T-cell (primary cell): ENCODE results near the gene DSE. TPM values are rescaled to one million over a fixed set of nuclear protein-coding genes. Genes with fewer than 3 reads are reported as not detected.

ENCODE experiments used
- ATAC-seq, 4 experiments: fragments of 200-7000 bp in 3 of 4; fragments of 150-1000 bp in 1 of 4; cut with Tn5 transposase; replicated peaks in 1 of 4; 1 replicate in 3 of 4; 2 replicates in 1 of 4; pipeline ENCODE4 v1.10.0; 2021; ENCODE audit warnings: moderate library complexity in 3 of 4, mild to moderate bottlenecking in 2 of 4, moderate number of reproducible peaks in 1 of 4
- CTCF ChIA-PET, 2 donors: fragments of 300-600 bp; sonication (Branson Sonifier 250); formaldehyde crosslinking; loops; one replicate each; lab custom pipeline; 2022; ENCODE audit warnings: antibody characterized with exemption in 2 of 2; lab: Charles Lee
- POLR2A ChIA-PET, 2 donors: fragments of 300-600 bp; sonication (Branson Sonifier 250); formaldehyde crosslinking; loops; one replicate each; lab custom pipeline; 2022; ENCODE audit warnings: antibody characterized with exemption in 2 of 2; lab: Charles Lee
- DNase-seq, 35 experiments: peaks; one replicate each; pipeline versions ENCODE4 v3.0.0 to v3.0.0-alpha.2; 2013 to 2023
- H3K27ac ChIP-seq: one replicate; pipeline ENCODE4 v1.5.1; 2013; ENCODE audit warnings: low read length
- H3K27me3 ChIP-seq, 2 experiments: replicated peaks in 1 of 2; 1 replicate in 1 of 2; 2 replicates in 1 of 2; pipeline versions ENCODE4 v1.6.1 to v1.7.0; 2013; ENCODE audit warnings: low read length in 1 of 2, mixed read lengths in 1 of 2; ENCODE audit not compliant: control insufficient read depth in 2 of 2, insufficient read depth in 2 of 2; ENCODE audit errors: extremely low read depth in 1 of 2
- H3K36me3 ChIP-seq, 2 donors: 1 replicate in 1 of 2; 2 replicates in 1 of 2; pipeline versions ENCODE4 v1.6.1 to v1.7.0; 2013; ENCODE audit warnings: low read length in 1 of 2; ENCODE audit not compliant: control insufficient read depth in 2 of 2, insufficient read depth in 1 of 2; ENCODE audit errors: extremely low read depth in 1 of 2
- H3K4me1 ChIP-seq, 2 experiments: 1 replicate in 1 of 2; 2 replicates in 1 of 2; pipeline versions ENCODE4 v1.6.1 to v1.7.0; 2013; ENCODE audit warnings: low read length in 2 of 2, mixed read lengths in 1 of 2; ENCODE audit not compliant: insufficient read depth in 2 of 2, control insufficient read depth in 1 of 2; ENCODE audit errors: extremely low read depth in 1 of 2
- H3K4me3 ChIP-seq, 2 donors: 1 replicate in 1 of 2; 2 replicates in 1 of 2; pipeline versions ENCODE4 v1.5.1 to v1.7.0; 2013; ENCODE audit warnings: mild to moderate bottlenecking in 2 of 2, low read length in 1 of 2, moderate library complexity in 1 of 2; ENCODE audit not compliant: control insufficient read depth in 1 of 2; ENCODE audit errors: extremely low read depth in 1 of 2
- H3K9me3 ChIP-seq: 2 replicates; pipeline ENCODE4 v1.7.0; 2013
- H3K27ac Mint-ChIP-seq, 2 donors: one replicate each; pipeline ENCODE4 v1.8.0; 2020 to 2021; ENCODE audit warnings: mild to moderate bottlenecking in 2 of 2, mixed read lengths in 2 of 2
- H3K27me3 Mint-ChIP-seq, 2 donors: one replicate each; pipeline ENCODE4 v1.8.0; 2021 to 2022; ENCODE audit warnings: mixed read lengths in 2 of 2
- H3K36me3 Mint-ChIP-seq: one replicate; pipeline ENCODE4 v1.8.0; 2021; ENCODE audit warnings: mixed read lengths
- H3K4me1 Mint-ChIP-seq, 3 donors: one replicate each; pipeline ENCODE4 v1.8.0; 2020 to 2022; ENCODE audit warnings: mixed read lengths in 3 of 3, mild to moderate bottlenecking in 1 of 3
- H3K4me3 Mint-ChIP-seq, 3 donors: one replicate each; pipeline ENCODE4 v1.8.0; 2020 to 2022; ENCODE audit warnings: mild to moderate bottlenecking in 3 of 3, mixed read lengths in 3 of 3, moderate library complexity in 3 of 3
- H3K9me3 Mint-ChIP-seq, 3 donors: one replicate each; pipeline ENCODE4 v1.8.0; 2020 to 2022; ENCODE audit warnings: mixed read lengths in 3 of 3
- WGBS: methylation state at CpG from one replicate; pipeline ENCODE4 v1.1.5; 2013; ENCODE audit warnings: missing lambda C conversion rate; ENCODE audit not compliant: insufficient coverage; 5-methylcytosine and 5-hydroxymethylcytosine counted together
- total RNA-seq, 35 experiments: library from RNA in 6 of 35; stranded (reverse) in 6 of 35; fragments of 120-200 nt in 1 of 35; gene quantifications; one replicate each; pipeline versions ENCODE4 v1.2.1 to v1.2.4 and lab custom pipeline; 2013 to 2026

The DSE gene
- total RNA-seq, 5 donors from 2014 or later (not counting 1 experiment from before 2014, with no cell fraction given), result 5.9 to 9.3 (median 7.4) TPM

DNA sequence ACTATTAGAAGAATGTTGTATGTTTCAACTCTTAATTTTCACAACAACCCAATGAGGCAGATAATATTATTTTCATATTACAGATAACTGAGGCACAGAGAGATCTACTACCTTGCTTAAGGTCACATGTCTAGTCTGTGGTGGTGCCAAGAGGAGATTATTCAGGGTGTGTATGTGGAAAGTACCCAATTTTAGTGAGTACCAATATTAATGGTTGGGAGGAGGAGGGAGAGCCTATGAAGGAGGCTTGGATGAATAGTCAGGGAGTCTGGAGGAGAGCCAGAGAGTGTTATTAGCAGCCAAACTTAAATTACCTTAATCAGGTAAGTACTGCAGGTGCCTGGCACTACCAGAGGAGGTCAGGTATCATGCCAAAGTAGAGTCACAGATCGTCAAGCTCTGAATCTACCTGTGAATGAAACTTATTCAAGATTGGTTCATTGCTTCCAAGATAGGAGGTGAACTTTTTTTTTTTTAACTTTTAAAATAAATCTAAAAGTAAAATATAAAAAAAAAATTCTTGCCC lies 79.5 kb downstream of the DSE start:
- Histone ChIP-seq H3K4me1 (no peaks in the 10 kb centered on the region), H3K27ac (no peak overlapping the region), H3K36me3 (no peaks in the 10 kb centered on the region), H3K4me3 (no peak overlapping the region), H3K27me3 (peaks cover 0 to 3% of the 10 kb centered on the region in 2 experiments), H3K9me3 (no peaks in the 10 kb centered on the region)
- Mint-ChIP-seq H3K4me3 (no peak overlapping the region), H3K27ac (no peak overlapping the region), H3K27me3 (peaks cover 4 to 10% of the 10 kb centered on the region in 2 donors), H3K36me3 (no peaks in the 10 kb centered on the region), H3K4me1 (peaks cover 3 to 9% (median 7%) of the 10 kb centered on the region in 3 donors), H3K9me3 (no peaks in the 10 kb centered on the region)
- WGBS, result no CpG with 5 or more reads among the region's 1 CpG
- DNase-seq (no peak), ATAC-seq (no peak)
- ChIA-PET CTCF (no interaction called here), POLR2A (no interaction called here)

GRCh38 chr6:116450769-116451740 lies 80.3 kb downstream of the DSE start:
- Mint-ChIP-seq H3K36me3 (no peaks in the 10 kb centered on the region), H3K9me3 (no peaks in the 10 kb centered on the region), H3K4me1 (peaks cover 2 to 8% (median 6%) of the 10 kb centered on the region in 3 donors), H3K4me3 (no peak overlapping the region), H3K27me3 (peaks cover 4 to 10% of the 10 kb centered on the region in 2 donors), H3K27ac (no peak overlapping the region)
- ChIA-PET CTCF (no interaction called here), POLR2A (no interaction called here)
- 86% methylated on average over 1 of the region's 9 CpGs for WGBS
- no peaks in the 10 kb centered on the region for H3K9me3 ChIP-seq
- no peak overlapping the region for H3K4me3 ChIP-seq
- DNase-seq (no peak), ATAC-seq (no peak)
- peaks cover 0 to 3% of the 10 kb centered on the region in 2 experiments for H3K27me3 ChIP-seq
- H3K4me1 ChIP-seq, result no peaks in the 10 kb centered on the region
- no peak overlapping the region for H3K27ac ChIP-seq
- no peaks in the 10 kb centered on the region for H3K36me3 ChIP-seq

DNA sequence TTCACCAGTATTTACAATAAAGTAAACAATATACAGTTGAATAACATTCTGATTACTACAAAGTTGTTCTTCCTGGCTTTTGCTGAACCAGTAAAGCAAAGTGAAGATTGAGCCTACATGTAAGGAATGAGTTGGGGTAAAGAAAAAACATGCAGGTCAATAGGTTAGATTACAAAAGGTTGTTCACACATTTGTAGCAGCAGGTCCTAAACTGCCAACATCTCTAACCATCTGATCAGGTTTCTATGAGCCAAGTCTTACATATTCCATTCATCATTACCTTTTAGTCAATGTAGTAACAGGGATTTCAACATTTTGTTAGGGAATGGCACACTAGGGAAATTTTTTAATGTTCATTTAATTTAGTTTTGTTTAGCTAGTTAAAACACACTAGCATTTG lies 81.2 kb downstream of the DSE start:
- no peak for DNase-seq
- Histone ChIP-seq H3K27me3 (peaks cover 0 to 3% of the 10 kb centered on the region in 2 experiments), H3K4me3 (no peak overlapping the region), H3K27ac (no peak overlapping the region), H3K36me3 (no peaks in the 10 kb centered on the region), H3K4me1 (no peaks in the 10 kb centered on the region), H3K9me3 (no peaks in the 10 kb centered on the region)
- H3K27me3 Mint-ChIP-seq, result peaks cover 4 to 10% of the 10 kb centered on the region in 2 donors
- ChIA-PET POLR2A (no interaction called here), CTCF (no interaction called here)
- H3K36me3 Mint-ChIP-seq, result no peaks in the 10 kb centered on the region
- no peak overlapping the region for H3K4me3 Mint-ChIP-seq
- H3K4me1 Mint-ChIP-seq, result peaks cover 2 to 8% (median 6%) of the 10 kb centered on the region in 3 donors
- ATAC-seq, result no peak
- H3K27ac Mint-ChIP-seq, result no peak overlapping the region
- H3K9me3 Mint-ChIP-seq, result no peaks in the 10 kb centered on the region

DNA sequence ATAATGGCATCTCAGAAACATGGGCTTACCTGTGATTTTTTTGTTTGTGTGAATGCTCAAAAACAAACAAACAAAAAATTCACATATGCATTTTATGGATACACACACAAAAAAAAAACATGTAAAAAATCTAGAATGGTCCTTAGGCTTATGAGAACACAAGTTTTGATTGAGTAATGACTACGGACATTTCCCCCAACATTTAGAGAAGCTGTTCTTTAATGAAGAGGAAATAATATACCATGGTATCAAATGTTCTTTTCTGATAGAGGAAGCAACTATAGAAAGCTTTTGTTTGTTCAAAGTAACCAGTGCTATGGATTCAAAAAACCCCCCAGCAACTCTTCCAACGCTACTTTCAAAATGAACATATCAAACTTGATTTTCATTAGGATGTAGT lies 81.8 kb downstream of the DSE start:
- CTCF ChIA-PET, result interaction anchor here in 1 of 2 donors (0.7 kb wide), 1 partner anchor 165 kb away, joined by 3 read pairs; no protein-coding TSS in a partner anchor
- Histone ChIP-seq H3K27me3 (peaks cover 0 to 3% of the 10 kb centered on the region in 2 experiments), H3K27ac (no peak overlapping the region), H3K4me3 (no peak overlapping the region), H3K4me1 (no peaks in the 10 kb centered on the region), H3K9me3 (no peaks in the 10 kb centered on the region), H3K36me3 (no peaks in the 10 kb centered on the region)
- DNase-seq (no peak), ATAC-seq (no peak)
- H3K4me3 Mint-ChIP-seq, result no peak overlapping the region
- no peaks in the 10 kb centered on the region for H3K9me3 Mint-ChIP-seq
- no CpG with 5 or more reads among the region's 2 CpGs for WGBS
- H3K4me1 Mint-ChIP-seq, result peaks cover 2 to 8% (median 6%) of the 10 kb centered on the region in 3 donors
- H3K27ac Mint-ChIP-seq, result no peak overlapping the region
- no peaks in the 10 kb centered on the region for H3K36me3 Mint-ChIP-seq
- POLR2A ChIA-PET, result no interaction called here
- H3K27me3 Mint-ChIP-seq, result peaks cover 4 to 10% of the 10 kb centered on the region in 2 donors

DNA sequence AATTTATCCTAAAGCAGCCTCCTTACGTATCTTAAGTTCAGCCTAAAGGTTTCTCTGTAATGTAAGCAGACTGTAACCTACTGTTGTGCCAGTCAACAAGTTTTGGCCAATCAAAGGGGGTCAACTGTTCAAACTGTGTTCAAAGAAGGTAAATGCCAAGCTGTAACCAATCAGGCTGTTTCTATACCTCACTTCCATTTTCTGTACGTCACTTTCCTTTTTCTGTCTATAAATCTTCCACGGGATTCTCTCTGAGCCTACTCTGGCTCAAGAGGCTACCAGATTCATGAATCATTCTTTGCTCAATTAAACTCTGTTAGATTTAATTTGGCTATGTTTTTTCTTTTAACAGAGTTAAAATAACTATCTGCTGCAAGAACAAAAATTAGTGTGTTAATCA lies 85.4 kb downstream of the DSE start:
- WGBS, result 100% methylated on average over 1 of the region's 3 CpGs
- no peaks in the 10 kb centered on the region for H3K36me3 ChIP-seq
- peaks cover 0 to under 1% of the 10 kb centered on the region in 2 experiments for H3K4me1 ChIP-seq
- no peak overlapping the region for H3K4me3 ChIP-seq
- Mint-ChIP-seq H3K36me3 (no peaks in the 10 kb centered on the region), H3K4me1 (peaks cover 5 to 10% (median 9%) of the 10 kb centered on the region in 3 donors), H3K27me3 (peaks cover 0 to 20% of the 10 kb centered on the region in 2 donors), H3K27ac (no peak overlapping the region), H3K9me3 (no peaks in the 10 kb centered on the region), H3K4me3 (no peak overlapping the region)
- no peak for DNase-seq
- H3K9me3 ChIP-seq, result no peaks in the 10 kb centered on the region
- ChIA-PET POLR2A (no interaction called here), CTCF (no interaction called here)
- H3K27me3 ChIP-seq, result no peaks in the 10 kb centered on the region
- no peak overlapping the region for H3K27ac ChIP-seq
- ATAC-seq, result no peak

GRCh38 chr6:116456927-116457326 lies 86.2 kb downstream of the DSE start:
- H3K27ac ChIP-seq, result no peak overlapping the region
- Mint-ChIP-seq H3K27me3 (peaks cover 0 to 25% of the 10 kb centered on the region in 2 donors), H3K4me1 (peaks cover 11 to 12% (median 11%) of the 10 kb centered on the region in 3 donors), H3K9me3 (no peaks in the 10 kb centered on the region), H3K4me3 (no peak overlapping the region), H3K36me3 (no peaks in the 10 kb centered on the region), H3K27ac (no peak overlapping the region)
- no peak overlapping the region for H3K4me3 ChIP-seq
- ATAC-seq (no peak), DNase-seq (no peak)
- CTCF ChIA-PET, result no interaction called here
- WGBS, result 83% methylated on average over 1 of the region's 2 CpGs
- no peaks in the 10 kb centered on the region for H3K9me3 ChIP-seq
- POLR2A ChIA-PET, result no interaction called here
- no peaks in the 10 kb centered on the region for H3K36me3 ChIP-seq
- H3K27me3 ChIP-seq, result no peaks in the 10 kb centered on the region
- H3K4me1 ChIP-seq, result peaks cover 0 to 8% of the 10 kb centered on the region in 2 experiments
